Measurements from ENCODE around the gene KRTAP12-4.
"Not testable (repeated sequence)": the region's sequence is repeated elsewhere in the genome, so short reads cannot be mapped to it uniquely, and the experiment has no call there.

The KRTAP12-4 gene

DNA sequence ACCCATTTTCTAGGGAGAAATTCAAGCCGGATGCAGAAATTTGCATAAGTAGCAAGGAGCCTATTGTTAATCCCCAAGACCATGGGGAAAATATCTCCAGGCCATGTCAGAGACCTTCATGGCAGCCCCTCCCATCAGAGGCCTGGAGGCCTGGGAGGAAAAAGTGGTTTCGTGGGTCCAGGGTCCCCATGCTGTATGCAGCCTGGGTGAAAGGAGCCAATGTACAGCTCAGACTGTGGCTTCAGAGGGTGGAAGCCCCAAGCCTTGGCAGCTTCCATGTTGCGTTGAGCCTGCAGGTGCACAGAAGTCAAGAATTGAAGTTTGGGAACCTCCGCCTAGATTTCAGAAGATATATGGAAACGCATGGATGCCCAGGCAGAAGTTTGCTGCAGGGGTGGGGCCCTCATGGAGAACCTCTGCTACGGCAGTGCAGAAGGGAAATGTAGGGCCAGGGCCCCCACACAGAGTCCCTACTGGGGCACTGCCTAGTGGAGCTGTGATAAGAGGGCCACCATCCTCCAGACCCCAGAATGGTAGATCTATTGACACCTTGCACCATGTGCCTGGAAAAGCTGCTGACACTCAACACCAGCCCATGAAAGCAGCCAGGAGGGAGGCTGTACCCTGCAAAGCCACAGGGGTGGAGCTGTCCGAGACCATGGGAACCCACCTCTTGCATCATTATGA, 44.2 kb downstream of the KRTAP12-4 start:
- not testable (repeated sequence) for DNase-seq (ENCODE audit: low spot score)

DNA sequence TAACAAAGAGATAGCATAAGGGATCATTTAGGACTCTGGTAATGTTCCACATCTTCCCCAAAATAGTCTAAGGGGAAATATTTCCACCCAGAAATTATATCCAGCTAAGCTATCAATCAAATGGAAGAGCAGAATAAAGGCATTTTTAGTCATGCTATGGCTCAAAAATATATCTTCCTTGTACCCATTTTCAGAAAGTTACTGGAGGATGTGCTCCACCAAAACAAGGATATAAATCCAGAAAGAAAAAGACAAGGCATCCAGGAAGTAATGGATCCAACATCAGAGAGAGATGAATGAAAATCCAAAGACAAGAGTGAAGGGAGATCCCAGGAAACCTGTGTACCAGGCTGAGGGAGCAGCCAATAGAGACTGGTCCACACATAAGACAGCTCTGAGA, 45.3 kb downstream of the KRTAP12-4 start:
- no peak for DNase-seq (ENCODE audit: low spot score)

DNA sequence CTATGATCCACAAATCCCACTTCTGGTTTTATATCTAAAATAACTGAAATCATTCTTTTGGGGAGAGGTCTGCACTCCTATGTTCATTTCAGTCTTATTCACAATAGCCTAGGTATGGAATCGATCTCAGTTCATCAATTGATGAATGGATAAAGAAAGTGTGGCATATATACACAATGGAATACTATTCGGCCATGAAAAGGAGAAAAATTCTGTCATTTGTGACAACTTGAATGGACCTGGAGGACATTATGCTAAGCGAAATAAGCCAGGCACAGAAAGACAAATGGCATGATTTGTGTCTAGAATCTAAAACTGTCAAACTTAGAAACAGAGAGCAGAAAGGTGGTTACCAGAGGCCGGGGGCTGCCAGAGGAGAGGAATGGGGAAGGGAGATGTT, 48.0 kb downstream of the KRTAP12-4 start:
- DNase-seq (ENCODE audit: low spot score), result no peak

All from hematopoietic multipotent progenitor cell treated with erythropoietin and hydrocortisone succinate and interleukin-3 and kit ligand, for 17 days (in vitro differentiated cells).